Measurements from ENCODE around the gene GBF1.
"Not testable (repeated sequence)": the region's sequence is repeated elsewhere in the genome, so short reads cannot be mapped to it uniquely, and the experiment has no call there.

The GBF1 gene

GRCh38 chr10:102245082-102245931 is at the start of gene GBF1:
Gene GBF1 (plus strand): TSS chr10:102245532. CDS start chr10:102258939, 13,407 bp downstream.
- DNase-seq = peak; percentile 94 to 98

- no peak for DNase-seq
Measured at GRCh38 chr10:102196893-102197292, 48.4 kb upstream of the GBF1 start.

GRCh38 chr10:102198027-102198426 is 47.3 kb upstream of the GBF1 start:
- DNase-seq = no peak

- no peak for DNase-seq
Measured at GRCh38 chr10:102200751-102201640, 44.3 kb upstream of the GBF1 start.

GRCh38 chr10:102202386-102202785 is 42.9 kb upstream of the GBF1 start:
- no peak for DNase-seq

- no peak for DNase-seq
Measured at GRCh38 chr10:102208311-102209035, 36.9 kb upstream of the GBF1 start.

GRCh38 chr10:102211615-102212299 is 33.6 kb upstream of the GBF1 start:
- DNase-seq = no peak

- DNase-seq = not testable (repeated sequence)
Measured at GRCh38 chr10:102213599-102213998, 31.7 kb upstream of the GBF1 start.

- no peak for DNase-seq
Measured at GRCh38 chr10:102219370-102219769, 26.0 kb upstream of the GBF1 start.

GRCh38 chr10:102220612-102221011 is 24.7 kb upstream of the GBF1 start:
- no peak for DNase-seq

GRCh38 chr10:102222797-102223196 is 22.5 kb upstream of the GBF1 start:
- no peak for DNase-seq

- peak; percentile 89 to 91 for DNase-seq
Measured at GRCh38 chr10:102225646-102226541, 19.4 kb upstream of the GBF1 start, which contains the start of gene ELOVL3. Gene ELOVL3 (plus strand): TSS chr10:102226299. CDS start chr10:102226549, 250 bp downstream.

- no peak for DNase-seq
Measured at GRCh38 chr10:102226542-102226870, 18.8 kb upstream of the GBF1 start.

- peak in 1 of 2 donors; percentile 36 for DNase-seq
Measured at GRCh38 chr10:102227050-102227449, 18.3 kb upstream of the GBF1 start.

GRCh38 chr10:102229810-102230263 is 15.5 kb upstream of the GBF1 start:
- DNase-seq = peak; percentile 84 to 87

- DNase-seq = peak in 1 of 2 donors; percentile 39
Measured at GRCh38 chr10:102230264-102230860, 15.0 kb upstream of the GBF1 start.

GRCh38 chr10:102230861-102231356 is 14.4 kb upstream of the GBF1 start:
- DNase-seq = peak; percentile 44 to 58

- peak; percentile 65 to 72 for DNase-seq
Measured at GRCh38 chr10:102231357-102232318, 13.7 kb upstream of the GBF1 start.

GRCh38 chr10:102233997-102234396 is 11.3 kb upstream of the GBF1 start:
- DNase-seq = no peak
